GOT3 (cell line): ENCODE measurements around the gene IRF2.

Experiments
- DNase-seq: peaks from one replicate; lab custom pipeline; 2025; ENCODE audit warnings: mixed read lengths; lab: John Stamatoyannopoulos, UW

IRF2 gene

DNA sequence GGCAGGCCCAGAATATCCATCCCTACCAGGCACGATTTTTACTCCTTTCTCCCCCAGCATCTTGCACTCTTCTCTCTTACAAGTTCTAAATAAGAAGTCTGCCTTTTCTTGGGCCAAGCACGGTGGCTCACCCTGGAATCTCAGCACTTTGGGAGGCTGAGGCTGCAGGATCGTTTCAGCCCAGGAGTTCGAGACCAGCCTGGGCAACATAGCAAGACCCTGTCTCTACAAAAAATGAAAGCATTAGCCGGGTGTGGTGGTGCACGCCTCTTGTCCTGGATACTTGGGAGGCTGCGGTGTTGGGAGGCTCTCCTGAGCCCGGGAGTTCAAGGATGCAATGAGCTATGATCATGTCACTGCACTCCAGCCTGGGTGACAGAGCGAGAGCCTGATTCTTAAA, 64.8 kb downstream of the IRF2 start:
- DNase-seq = no peak

DNA sequence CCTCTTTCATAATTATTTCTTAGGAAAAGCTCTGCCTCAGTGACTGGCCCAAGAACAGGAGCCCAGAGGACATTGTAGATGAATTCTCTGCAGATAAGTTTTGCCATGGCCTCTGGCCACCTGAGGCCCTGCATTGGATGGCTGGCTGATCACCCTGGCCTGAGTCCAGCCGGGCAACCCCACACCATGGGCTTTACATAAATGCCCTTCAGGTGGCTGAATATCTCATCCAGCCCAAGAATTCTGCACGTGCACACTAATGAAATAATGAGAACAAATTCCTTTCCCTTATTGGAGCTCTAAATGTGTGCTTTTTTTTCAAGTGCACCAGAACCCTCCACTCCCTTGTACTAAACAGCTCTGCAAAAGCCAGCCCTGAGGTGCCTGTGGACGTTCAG, 65.7 kb downstream of the IRF2 start:
- DNase-seq = no peak

DNA sequence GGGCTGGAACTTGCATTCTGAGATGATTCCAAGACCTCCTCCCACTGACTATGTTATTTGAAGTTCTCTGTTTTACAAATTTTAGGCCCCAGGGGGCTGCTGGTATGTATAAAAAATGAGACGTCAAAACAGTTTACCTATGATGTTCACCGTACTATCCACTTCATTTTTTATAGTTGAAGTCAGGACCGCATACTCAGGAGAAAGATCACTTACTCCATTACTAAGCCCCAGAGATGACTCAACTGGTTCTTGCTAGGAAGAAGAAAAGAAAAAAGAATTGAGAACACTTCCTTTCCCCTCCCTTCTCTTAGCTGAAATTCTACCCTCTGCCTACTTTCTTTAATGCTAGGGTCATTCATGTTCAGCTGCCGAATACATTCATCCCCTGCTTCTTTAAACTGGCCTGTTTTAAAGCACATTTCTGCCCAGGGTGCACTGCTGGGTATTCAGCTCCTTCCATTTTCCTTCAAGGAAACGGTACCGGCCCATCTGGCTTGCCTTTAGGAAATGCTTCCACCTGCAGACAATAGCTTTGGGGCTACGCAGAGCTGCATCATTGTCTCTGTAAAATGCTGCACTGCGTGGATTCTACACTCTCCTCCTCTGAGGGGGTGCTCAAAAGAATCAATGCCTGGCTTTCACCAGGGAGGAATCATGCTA, 66.2 kb downstream of the IRF2 start:
- no peak for DNase-seq

DNA sequence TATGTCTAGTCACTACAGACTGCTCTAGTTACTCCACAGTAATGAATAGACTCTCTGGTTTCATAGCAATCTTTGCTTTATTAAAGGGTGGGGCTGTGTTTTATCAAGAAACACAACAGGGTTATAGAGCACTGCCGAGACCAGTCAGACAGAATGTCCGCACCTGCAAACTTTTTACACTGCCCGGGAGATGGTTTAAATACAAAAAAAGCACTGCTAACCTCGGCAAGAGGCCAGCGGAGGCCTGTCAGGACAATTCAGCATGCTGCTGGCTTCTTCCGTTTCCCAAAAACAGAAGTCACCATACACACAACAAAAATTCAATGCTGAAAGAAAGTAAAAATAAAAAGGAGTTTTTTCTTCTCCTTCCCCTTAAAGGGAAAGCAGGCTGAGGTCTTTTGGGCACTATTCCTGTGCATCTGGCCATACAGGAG, 67.4 kb downstream of the IRF2 start:
- DNase-seq = no peak

DNA sequence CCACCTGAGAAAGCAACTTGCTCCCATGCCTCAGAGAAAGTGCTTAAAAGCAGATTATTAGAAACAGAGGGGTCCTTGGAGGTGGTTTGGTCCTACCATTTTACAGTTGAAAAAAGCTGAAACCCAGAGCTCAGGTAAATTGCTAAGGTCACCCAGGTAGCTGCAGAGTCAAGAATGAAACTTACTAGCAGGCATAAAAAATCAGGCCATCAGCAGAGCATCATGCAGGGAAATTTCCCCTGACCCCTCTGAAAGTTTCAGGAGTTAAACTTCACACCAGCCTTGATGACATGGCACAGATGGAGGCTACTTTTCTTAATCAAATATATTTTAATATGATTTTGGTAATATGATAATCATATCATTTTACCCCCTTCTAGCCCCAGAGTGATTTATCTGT, 70.3 kb downstream of the IRF2 start:
- DNase-seq = no peak

DNA sequence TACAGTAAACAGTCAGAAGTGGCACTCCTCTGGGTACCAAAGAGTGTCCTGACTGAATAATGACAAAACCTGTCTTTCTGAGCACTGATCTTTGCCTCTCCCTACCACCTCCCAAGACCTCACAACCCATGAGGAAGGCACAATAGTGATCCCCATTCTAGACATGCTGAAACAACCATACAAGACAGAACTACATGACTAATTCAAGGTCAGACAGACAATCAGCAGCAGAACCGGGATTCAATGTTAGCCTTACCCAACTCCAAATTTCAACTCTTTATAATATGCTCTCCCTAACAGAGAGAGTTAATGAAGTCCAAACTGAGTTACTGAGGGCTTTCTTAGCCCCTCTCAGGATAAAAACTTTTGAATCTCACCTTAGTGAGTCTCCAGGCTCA, 71.0 kb downstream of the IRF2 start:
- DNase-seq = no peak

DNA sequence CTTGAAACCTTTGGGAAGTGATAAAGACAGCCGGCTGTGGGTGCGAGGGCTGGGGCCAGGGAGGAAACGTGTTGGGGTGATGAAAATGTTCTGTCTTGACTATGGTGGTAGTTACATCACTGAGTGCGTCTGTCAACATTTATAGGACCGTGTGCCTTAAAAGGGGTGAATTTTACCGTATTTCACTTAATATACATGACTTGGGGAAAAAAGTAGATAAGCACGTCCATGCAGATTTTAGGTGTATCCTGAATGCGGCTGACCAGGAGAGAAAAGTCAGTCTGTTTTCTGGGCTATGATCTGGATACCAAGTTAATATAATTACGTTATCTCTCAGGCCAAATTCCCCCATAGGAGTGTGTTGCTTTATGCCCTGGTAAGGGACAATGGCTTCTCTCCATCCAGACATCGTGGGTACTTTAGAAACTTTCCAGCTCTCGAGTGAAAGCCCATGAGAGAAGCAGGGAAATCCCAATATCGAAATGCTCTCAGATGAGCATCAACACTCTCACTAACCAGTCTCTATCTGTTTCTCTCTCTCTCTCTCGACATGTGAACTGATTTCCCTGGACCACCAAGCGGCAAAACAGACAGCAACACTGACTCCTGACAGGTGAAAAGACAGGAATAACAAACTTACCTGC, 71.5 kb downstream of the IRF2 start:
- DNase-seq = no peak

DNA sequence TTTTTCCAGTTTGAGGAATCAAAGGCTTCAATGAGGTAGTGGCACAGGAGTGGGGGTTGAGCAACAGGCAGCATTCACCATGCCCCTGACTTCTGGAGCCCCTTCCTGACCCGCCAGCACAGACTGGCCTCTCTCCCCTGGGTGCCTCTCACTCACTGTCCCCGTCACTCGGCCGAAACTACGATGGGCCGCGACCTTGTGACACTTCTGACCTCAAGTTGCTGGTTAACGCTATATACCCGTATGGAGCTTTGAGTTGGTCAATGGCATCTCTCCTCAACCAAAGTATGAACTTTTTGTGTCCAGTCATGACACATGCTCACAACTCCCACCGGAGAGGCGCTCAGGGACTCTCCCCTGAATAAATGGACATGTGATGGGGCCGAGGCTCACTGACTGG, 72.1 kb downstream of the IRF2 start:
- no peak for DNase-seq

DNA sequence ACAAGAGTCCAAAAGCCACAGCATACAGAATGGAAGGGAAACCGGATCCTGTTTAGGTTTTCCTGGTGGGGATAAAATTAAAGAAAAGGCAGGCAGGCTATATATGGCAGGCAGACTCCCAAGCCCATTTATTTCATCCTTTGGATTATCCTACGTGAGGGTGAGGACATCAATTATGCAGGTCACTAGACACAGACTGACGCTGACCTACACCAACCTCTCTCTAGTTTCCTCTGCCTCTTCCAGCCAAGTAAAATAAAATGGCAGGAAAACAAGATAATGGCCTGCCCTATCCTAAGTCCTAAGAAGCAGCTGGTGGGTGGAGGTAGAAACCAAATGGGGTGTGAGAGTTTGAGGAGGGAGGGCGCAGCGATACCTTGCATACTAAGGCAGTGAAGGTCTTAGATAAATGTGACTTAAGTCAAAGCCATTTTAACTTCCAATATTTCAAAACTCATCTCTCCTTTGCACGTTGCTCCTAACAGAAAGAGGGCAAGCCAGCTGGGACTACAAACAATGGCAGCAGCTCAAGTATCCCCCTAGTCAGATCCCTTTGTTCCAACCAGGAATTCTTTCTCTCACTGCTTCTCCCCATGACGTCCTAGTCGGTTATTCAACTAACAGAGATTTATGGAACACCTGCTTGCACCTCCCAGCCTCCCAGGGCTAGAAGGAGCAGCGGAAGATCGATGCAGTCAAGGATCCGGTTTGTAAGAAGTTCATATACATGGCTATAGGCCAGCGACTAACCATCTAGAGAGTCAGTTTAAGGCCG, 72.8 kb downstream of the IRF2 start:
- DNase-seq = no peak

DNA sequence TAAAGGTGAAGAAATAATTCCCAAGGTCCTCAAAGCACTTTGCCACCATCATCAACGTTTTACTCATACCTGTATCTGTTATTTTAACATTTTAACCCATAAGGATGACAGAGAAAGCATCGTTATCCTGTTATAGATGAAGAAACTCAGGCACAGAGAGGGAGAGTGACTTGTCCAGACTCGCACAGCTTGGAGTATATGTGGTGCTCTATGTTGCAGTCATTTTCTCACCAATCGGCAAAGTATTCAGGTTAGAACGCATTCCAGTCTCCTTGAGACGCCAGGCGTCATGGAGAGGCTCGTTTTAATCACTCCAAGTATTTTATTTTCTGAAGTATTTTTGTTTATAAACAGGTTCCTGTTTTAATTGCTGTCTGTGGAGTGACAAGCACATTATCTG, 73.5 kb downstream of the IRF2 start:
- no peak for DNase-seq

DNA sequence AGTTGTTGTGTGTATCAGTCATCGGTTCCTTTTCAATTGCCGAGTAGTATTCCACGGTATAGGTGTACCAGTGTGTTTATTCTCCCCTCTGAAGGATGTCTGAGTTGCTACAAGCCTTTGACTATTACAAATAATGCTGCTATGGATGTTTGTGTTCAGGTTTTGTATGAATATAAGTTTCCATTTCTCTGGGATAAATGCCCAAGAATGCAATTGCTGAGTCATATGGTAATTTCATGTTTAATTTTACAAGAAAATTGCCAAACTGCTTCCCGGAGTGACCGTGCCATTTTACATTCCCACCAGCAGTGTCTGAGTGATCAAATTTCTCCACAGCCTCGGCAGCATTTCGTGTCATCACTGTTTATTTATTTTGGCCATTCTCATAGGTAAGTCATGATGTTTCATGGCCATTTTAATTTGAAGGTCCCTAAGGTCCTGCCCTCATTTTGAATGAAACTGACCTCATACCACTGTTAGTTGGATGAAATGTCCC, 73.9 kb downstream of the IRF2 start:
- no peak for DNase-seq

DNA sequence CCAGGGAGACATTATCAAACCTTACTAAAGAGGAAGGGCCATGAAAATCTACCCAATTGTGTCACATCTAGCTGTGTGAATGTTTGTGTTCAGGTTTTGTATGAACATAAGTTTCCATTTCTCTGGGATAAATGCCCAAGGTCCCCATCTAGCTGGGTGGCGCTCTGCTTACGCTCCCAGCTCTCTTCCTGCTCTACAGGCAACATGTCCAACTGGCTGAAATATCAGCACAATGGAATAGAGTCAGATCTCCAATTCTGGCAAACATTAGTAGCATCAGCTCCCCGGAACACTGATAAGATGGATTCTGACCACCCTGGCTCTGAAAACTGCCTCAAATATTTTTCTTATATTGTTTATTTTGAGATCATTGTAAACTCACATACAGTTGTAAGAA, 74.8 kb downstream of the IRF2 start:
- no peak for DNase-seq

DNA sequence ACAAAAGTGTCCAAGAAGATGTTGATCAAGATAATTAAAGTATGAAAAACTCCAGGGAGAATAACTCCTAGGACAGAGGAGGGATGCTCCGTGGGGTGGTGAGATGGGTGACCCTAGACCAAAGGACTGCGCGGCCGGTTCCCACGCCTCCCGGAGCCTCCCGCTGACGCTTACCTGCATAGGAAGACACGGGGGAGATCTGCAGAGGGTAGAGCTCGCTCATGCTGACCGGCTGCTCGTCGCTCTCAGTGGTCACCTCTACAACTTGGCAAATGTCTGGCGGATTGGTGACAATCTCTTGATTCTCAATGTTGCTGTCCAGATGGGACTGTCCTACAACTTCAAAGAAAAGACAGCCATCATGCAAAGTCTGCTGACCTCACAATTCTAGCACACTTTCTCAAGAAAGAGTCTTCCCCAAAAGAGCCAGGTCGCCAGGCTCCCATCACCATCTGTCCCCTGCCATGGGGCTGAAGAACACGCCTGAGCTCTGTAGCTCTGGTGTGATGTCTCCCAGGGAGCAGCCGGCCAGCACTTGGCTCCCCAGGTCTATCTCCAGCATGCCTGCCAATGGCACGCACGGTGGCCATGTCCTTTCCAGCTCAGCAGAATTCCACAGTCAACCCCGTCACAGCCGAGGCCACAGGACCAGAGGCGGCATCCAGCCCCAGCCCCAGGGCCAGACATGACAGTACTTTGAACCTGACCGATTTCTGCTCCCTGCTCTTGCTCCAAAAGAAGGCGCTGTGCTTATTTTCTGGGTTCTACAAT, 75.4 kb downstream of the IRF2 start:
- DNase-seq = no peak

DNA sequence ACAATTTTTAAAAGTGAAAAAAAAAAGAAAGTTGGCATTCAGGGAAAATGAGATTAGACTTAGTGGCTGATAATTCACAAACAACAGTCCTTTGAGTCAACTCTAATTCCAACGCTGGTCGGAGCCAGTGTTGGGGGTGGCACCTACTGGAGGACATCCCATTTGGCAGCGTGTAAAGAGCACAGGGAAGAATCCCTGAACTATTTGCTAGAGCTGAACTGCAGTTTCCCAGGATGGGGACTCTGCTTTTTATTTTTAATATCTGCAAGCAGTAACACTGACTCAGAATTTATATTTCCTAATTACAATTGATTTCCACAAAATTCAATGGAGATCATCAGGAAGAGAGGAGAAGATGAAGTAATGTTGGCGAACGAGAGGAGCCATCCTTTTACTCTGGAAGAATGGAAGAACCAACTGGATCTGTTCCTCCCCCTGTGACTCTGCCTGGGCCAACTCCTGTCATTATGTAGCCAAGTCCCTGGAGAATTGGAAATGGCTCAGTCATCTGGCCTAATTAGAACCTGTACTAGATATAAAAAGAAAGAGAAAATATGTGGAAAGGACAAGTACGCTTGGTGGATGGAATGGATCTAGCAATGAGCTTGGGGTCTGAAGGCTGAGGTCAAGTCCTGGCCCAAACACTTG, 76.7 kb downstream of the IRF2 start:
- no peak for DNase-seq

DNA sequence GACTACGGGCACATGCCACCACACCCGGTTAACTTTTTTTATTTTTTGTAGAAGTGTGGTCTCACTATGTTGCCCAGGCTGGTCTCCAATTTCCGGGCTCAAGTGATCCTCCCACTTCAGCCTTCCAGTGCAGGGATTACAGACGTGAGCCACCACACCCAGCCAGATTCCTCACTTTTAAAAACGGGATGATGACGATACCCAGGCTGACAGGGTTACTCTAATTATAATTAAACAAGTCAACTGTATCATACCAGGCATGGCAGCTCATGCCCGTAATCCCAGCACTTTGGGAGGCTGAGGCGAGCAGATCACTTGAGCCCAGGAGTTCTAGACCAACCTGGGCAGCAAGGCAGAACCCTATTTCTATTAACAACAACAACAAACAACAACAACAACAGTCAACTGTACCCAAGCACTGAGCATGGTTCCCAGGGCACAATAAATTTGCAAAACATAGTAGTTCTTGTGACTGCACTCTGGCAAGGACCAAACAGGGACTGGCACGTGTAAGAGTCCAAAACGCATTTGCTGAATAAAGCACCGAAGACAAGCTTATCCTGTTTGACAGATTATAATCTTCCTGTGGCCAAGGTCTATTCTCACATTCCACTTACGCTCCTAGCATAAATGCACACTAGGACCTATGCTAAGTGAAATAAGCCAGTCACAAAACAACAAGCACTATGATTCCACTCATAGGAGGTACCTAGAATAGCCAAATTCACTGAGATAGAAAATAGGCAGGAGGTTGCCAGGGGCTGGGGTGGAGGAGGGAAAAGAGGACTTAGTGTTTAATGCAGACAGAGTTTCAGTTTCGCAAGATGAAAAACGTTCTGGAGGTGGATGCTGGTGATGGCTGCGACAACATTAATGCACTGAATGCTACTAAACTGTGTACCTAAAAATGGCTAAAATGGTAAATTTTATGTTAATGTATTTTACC, 77.5 kb downstream of the IRF2 start:
- DNase-seq = no peak

DNA sequence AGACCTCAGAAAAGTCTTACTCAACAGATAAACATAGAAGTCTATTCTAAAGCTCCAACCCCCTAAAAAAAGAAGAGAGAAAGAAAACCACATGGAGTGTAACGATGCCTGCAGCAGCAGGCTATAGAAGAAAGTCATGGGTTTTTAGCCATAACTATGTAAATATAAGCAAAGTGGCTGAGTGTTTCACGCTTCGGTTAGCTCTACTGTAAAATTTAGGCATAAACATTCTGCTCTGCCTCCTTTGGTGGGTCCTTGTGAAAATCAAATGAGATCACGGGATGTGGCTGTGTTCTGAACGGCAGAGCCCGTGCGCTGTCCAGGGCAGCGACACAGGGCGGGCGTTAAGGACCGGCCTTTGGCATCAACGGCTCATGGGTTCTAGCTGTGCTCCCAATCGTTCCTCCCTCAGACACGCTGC, 78.4 kb downstream of the IRF2 start:
- no peak for DNase-seq

DNA sequence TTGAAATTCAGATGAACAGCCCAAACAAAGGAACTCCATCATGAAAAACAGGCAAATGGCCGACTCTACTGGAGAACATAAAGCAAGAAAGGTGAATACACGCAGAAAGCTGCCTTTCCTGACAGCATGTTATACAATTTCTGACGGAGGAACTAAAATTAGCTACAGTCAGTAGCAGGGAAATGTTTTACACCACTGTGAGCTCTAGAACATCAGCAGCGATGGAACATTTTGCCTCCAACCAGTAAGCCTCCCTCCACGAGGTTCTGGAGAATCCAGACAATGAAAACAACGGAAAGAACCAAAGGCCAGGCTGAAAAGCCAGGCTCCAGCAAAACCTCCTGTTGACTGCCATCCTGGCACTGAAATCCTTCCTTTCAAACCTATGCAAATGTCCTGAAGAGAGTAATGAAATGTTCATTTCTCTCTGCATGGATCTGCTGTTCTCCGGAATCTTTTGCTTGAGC, 78.9 kb downstream of the IRF2 start:
- no peak for DNase-seq

DNA sequence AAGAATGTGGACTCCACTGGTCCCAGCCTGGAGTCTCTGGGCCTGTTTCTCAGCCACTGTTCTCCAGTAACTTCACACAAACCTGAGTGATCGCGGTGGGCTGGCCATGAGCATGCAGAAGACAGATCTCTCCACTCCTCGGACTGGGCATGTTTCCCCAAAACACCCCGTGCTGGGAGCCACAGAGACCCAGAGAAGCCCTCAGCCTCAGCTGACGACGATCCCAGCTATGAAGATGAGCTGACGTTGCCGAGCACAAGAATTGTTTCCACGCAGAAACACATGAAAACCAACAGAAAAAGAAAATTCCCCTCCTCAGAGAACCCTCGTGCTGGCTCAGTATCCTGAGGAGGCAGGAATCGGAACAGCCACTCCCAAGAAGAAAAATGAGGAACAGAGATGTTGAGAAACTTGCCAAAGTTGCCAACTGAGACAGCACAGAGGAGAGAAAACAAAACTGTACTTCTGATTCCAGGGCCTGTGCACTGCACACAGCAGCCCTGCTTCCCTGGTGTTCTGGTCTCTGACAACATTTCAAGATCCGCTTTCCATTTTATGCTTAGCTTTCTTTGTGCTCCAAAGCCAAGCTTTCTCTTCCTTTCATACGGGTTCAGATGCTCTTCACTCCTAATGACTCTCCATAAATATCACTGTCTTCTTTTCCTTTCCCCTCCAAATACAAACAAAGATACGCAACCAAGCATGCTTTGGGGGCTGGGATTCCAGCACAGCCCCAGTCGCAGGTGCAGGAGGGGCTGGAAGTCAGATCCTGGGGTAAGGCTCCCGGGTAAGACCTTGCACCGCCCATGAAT, 81.4 kb downstream of the IRF2 start:
- DNase-seq = no peak

DNA sequence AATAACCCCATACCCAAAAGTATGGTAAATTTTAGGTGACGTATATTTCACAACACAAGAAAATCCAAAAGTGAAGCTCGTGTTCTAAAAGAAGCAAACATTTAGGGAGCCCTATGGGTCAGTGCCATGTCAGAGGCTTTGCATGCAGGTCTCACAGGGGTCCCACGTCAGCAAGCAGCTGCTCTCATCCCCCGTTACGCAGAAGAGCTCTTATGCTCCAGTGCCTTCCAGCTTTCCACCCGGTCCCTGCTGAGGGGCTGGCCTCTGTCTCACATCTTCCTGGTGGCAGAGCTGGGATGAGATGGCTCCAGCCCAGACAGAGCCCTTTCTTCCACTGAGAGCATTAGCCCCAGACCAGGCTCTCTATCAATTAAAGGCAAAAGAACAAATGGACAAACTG, 82.0 kb downstream of the IRF2 start:
- DNase-seq = no peak
